Measurements from ENCODE around the gene EFNA5.

GRCh38 chr5:107380654-107381053 lies 290.1 kb downstream of the EFNA5 start:
- TF ChIP-seq EZH2phosphoT487 (IDR thresholded peaks at IDR 0.05; ENCODE audit: low read depth, severe bottlenecking, unreplicated experiment): no peak
- no peak for TF ChIP-seq CTCF (IDR thresholded peaks at IDR 0.05; ENCODE audit: poor library complexity)
- no peak for TF ChIP-seq EZH2 (IDR thresholded peaks at IDR 0.05; ENCODE audit: borderline replicate concordance)
